Pons (tissue), 1 donor: Measurements from ENCODE around the gene AURKB.
"Not testable (repeated sequence)": the region's sequence is repeated elsewhere in the genome, so short reads cannot be mapped to it uniquely, and the experiment has no call there.

Experiments
- DNase-seq: peaks from one replicate; pipeline ENCODE4 v3.0.0-alpha.2; 2016; ENCODE audit warnings: low spot score

The AURKB gene

GRCh38 chr17:8224891-8225812, 14.8 kb upstream of the AURKB start:
- DNase-seq = no peak

DNA sequence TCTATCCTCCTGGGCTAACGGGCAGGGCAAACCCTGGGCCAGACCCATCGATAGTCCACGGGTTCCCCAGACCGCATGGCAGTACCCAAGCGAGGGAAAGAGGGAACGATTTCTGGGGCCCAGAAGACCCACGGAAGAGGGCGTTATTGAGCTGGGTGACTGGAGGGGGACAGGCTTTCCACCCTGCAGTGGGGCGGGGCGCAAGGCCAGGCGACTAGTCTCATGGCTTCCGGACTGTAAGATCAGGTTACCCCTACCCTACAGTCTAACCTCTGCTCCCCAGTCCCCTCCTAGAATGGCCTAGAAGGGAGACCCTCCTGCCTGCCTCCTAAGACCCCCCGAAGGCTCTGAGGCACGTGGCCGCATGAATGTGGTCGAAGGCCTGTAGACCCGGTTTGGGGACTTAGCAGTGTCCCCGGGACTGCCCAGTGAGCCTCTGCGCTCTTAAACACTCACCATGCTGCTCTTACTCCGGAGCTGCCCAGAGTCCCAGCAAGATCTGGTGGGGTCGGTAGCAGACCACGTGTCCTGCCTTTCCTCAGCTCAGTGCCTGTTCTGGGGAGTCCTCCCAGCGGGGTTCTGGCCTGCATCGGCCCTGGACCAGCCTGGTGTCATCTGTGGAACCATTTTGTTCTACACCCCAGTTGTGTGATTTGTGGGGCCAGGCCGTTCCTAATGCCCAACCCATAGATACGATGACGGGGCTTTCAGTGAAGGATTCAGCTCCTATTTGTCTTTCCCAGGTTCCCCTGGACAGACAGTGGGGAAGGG, 13.2 kb upstream of the AURKB start:
- peak; percentile 76 for DNase-seq

- peak; percentile 91 for DNase-seq
These were observed 12.4 kb upstream of the AURKB start for GRCh38 chr17:8222630-8223355.

DNA sequence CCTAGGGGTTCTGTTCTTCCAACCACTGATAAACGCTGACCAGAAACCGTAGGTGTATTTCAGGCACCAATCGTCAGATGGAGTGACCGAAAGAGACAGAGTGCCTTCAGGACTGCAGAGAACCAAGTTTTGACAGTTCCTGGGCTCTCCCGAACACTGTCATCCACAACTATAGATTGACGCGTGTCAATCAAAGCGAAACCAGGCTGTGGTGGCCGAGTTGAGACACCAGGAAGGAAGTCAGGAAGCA, 11.9 kb upstream of the AURKB start:
- no peak for DNase-seq

- peak; percentile 98 for DNase-seq
These were observed 11.4 kb upstream of the AURKB start for GRCh38 chr17:8221663-8222379.

- DNase-seq = peak; percentile 97
These were observed 10.6 kb upstream of the AURKB start for GRCh38 chr17:8220783-8221662.

- not testable (repeated sequence) for DNase-seq
These were observed 3.6 kb upstream of the AURKB start for GRCh38 chr17:8214000-8214399.

DNA sequence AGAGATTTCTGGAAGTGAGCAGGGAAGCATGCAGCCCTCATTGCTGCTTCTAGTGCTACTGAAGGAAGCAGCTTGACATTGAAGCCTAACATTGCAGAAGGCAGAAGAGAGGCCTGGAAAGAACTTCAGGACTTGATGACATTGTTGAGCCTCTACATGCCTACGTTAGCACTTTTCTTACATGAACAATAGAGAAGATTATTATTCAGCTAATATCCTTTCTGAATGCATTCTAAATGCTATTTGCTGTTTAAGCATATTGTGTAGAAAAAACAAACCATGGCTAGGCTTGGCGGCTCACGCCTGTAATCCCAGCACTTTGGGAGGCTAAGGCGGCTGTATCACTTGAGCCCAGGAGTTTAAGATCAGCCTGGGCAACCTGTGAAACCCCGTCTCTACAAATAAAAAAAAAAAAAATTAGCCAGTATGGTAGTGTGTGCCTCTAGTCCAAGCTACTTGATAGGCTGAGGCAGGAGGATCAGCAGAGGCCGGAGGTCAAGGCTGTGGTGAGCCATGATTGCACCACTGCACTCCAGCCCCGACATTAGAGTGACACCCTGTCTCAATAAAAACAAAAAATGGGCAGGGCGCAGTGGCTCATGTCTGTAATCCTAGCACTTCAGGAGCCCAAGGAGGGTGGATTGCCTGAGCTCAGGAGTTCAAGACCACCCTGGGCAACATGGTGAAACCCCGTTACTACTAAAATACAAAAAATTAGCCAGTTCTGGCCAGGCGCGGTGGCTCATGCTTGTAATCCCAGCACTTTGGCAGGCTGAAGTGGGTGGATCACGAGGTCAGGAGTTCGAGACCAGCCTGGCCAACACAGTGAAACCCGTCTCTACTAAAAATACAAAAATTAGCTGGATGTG, 2.2 kb upstream of the AURKB start:
- DNase-seq = no peak

GRCh38 chr17:8210761-8211458, 535 bp upstream of the AURKB start:
- no peak for DNase-seq

GRCh38 chr17:8206536-8206935, 3.8 kb downstream of the AURKB start:
- no peak for DNase-seq

- no peak for DNase-seq
These were observed 5.4 kb downstream of the AURKB start for GRCh38 chr17:8204761-8205555.

DNA sequence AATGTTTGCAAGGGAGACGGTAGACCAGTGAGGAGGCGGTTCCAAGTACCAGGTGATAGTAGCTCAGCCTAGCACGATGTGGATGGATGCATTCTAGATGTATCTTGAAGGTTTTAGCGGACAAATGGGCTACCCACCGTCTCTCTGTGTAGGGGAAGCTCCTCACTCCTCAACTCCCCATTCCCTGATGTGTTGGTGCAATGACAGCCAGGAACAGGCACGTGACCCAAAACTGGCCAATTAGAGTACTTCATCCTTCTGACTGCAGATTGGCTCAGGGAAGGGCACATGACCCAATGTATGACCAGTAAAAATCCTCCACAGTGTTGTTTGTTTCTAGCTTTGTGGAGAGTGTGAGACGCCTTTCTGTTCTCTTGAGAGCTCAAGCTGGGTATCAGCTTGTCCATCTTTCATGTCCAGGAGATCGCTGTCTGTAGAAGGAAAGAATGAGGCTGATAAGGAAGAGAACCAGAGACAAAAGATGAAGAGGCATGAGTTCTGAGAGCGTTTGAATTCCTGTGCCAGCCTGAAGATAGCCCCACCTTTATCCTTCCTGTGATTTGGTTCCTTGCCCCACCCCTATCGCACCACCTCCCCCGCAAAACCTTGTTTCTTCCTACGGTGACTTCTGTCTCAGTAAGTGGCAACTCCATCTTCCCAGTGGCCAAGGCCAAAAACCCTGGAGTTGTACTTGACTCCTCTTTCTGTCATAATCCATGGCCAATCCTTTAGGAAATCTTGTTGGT, 18.1 kb downstream of the AURKB start:
- peak; percentile 100 for DNase-seq

- DNase-seq = no peak
These were observed 19.9 kb downstream of the AURKB start for GRCh38 chr17:8190506-8190905.

DNA sequence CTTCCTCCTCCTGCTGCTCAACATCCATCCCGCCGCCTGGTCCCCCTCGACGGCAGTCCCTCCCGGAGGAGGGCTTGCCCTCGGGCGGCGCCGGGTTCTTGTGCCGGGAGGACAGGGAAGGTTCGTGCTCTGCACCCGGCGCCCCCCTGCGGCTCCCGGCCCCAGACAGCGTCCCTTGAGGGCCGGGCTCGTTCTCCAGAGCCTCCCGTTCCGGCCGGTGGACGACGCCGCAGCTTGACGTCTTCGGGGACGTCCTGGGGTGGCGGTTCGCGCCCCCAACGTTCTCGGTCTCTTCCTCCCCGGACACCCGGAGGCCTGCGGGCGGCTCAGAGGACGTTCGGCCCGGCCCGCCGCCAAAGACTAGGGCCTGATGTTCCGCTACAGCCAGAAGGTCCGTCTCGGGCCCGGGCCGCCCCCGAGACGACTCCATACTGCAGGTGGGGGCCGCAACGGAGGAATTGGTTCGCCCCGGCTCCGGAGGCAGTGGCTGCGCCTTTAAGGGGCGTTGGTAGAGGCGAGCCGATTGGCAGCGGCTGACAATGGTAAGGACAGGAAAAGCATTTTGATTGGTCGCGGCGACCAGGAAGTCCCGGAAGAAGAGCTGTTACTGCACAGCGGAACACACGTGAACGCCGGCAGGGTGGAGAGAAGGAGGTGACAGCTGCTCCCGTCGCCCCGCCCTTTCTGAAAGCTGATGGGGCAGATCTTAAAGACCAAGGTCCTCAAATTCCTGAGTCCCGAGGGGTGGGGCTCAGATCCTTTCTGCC, 20.5 kb downstream of the AURKB start, which contains the start of gene BORCS6:
Gene BORCS6 (minus strand): TSS at position 470 of the 767 bp plus-strand sequence. CDS start 40 bp downstream, at position 430.
- DNase-seq = peak; percentile 99

DNA sequence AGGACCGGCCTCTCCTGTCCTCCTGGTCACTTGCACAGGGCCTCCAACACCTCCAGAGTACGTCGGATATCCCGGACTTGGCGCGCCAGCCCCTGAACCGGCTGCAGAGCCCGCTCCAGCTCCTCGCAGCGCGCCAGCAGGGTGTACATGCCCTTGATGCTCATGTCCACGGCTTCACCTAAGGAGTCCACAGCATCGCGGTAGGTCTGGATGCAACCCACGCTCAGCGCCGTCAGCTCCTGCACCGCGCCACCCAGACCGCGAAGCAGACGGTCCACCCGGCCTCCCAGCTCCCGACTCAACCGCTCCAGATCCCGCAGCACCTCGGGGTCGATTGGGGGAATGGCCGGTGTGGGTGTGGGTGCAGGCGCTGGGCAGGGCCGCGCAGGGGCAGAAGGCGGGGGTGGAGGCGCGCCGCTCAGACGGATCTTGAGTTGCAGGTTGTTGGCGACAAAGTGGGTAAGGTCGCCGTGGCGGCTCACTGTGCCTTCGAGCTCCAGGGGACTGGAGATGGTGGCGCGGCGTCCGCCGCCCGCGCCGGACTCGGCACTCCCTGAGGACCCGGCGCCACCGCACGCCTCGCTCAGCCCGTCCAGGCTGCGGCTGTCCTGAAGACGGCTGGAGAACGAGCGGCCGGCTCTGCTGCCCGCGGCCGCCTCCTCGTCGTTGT, 21.2 kb downstream of the AURKB start:
- no peak for DNase-seq

DNA sequence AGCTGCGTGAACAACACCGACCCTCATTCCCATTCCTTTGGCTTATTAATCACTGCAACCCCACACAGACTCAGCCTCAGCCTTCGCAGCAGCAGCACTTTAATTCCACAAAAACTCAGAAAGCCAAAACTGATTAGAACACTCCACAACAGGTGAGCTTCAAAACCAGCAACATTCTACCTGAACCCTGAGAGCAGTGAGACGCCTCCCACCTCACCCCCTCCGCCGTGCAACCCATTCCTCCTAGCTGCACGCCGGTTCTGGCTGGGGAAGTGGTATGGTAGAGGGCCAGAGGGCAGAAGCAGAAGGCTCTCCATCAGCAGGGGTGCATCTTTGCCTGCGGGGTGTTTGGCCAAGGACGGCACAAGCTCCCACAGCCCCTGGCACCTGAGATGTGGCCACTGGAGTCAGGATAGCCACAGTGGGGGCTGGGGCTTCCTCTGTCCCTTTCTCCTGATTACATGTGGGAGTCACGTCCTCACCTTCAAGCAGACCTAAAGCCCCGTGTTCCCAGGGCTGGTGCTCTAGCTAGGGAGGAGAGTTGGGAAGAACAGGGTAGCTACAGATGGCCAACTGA, 22.0 kb downstream of the AURKB start:
- no peak for DNase-seq
